ENCODE measurements around the gene NEUROG1.

DNA sequence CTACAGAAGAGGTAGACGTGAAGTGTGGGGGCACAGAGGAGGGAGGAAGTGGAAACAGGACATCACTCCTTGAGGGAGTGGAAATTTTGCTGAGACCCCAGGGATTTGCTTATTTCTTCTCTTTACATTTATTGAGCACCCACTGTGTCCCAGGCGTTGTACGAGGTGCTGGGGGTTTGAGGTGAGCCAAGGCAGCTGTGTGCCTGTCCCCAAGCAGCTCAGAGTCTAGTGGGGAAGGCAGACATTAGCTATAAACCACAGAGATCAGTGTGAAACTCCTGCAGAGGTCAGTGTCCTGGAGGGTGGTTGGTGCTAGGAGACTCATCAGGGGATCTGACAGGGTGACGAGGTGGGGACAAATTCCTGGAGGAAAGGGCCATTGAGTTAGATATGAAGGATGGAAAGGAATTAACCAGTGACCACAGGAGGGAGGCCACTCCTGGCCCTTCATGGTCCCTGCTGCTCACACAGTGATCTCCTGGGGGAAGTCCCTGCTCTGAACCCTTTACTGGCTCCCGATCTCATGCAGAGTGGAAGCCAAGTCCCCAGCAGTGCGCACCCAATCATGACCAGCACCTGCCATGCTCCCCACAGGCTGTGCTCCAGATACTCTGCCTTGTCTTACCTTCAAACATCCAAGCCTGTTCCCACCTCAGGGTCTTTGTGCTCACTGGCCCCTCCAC, 46.5 kb upstream of the NEUROG1 start:
- TF ChIP-seq EP300 (conservative IDR thresholded peaks at IDR 0.05; ENCODE audit: poor library complexity, severe bottlenecking) (no peak), TAF1 (IDR thresholded peaks at IDR 0.05; ENCODE audit: low read depth) (no peak), POLR2AphosphoS5 (IDR thresholded peaks at IDR 0.05) (no peak), EZH2 (IDR thresholded peaks at IDR 0.05; ENCODE audit: borderline replicate concordance, insufficient read depth, low read length, poor library complexity, severe bottlenecking) (no peak), SMC3 (conservative IDR thresholded peaks at IDR 0.05; ENCODE audit: poor library complexity) (no peak)
- TF ChIP-seq, protein P1, sequence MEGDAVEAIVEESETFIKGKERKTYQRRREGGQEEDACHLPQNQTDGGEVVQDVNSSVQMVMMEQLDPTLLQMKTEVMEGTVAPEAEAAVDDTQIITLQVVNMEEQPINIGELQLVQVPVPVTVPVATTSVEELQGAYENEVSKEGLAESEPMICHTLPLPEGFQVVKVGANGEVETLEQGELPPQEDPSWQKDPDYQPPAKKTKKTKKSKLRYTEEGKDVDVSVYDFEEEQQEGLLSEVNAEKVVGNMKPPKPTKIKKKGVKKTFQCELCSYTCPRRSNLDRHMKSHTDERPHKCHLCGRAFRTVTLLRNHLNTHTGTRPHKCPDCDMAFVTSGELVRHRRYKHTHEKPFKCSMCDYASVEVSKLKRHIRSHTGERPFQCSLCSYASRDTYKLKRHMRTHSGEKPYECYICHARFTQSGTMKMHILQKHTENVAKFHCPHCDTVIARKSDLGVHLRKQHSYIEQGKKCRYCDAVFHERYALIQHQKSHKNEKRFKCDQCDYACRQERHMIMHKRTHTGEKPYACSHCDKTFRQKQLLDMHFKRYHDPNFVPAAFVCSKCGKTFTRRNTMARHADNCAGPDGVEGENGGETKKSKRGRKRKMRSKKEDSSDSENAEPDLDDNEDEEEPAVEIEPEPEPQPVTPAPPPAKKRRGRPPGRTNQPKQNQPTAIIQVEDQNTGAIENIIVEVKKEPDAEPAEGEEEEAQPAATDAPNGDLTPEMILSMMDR (IDR thresholded peaks at IDR 0.05; ENCODE audit: poor library complexity, severe bottlenecking), result no peak
- TF ChIP-seq, protein P2, sequence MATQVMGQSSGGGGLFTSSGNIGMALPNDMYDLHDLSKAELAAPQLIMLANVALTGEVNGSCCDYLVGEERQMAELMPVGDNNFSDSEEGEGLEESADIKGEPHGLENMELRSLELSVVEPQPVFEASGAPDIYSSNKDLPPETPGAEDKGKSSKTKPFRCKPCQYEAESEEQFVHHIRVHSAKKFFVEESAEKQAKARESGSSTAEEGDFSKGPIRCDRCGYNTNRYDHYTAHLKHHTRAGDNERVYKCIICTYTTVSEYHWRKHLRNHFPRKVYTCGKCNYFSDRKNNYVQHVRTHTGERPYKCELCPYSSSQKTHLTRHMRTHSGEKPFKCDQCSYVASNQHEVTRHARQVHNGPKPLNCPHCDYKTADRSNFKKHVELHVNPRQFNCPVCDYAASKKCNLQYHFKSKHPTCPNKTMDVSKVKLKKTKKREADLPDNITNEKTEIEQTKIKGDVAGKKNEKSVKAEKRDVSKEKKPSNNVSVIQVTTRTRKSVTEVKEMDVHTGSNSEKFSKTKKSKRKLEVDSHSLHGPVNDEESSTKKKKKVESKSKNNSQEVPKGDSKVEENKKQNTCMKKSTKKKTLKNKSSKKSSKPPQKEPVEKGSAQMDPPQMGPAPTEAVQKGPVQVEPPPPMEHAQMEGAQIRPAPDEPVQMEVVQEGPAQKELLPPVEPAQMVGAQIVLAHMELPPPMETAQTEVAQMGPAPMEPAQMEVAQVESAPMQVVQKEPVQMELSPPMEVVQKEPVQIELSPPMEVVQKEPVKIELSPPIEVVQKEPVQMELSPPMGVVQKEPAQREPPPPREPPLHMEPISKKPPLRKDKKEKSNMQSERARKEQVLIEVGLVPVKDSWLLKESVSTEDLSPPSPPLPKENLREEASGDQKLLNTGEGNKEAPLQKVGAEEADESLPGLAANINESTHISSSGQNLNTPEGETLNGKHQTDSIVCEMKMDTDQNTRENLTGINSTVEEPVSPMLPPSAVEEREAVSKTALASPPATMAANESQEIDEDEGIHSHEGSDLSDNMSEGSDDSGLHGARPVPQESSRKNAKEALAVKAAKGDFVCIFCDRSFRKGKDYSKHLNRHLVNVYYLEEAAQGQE (IDR thresholded peaks at IDR 0.05; ENCODE audit: borderline replicate concordance), result no peak
